HG03378 (cell line): ENCODE measurements around the gene RANBP10.
A peak's percentile ranks its signal among the peaks of the same experiment; 100 is the strongest.
"Not testable (repeated sequence)": the region's sequence is repeated elsewhere in the genome, so short reads cannot be mapped to it uniquely, and the experiment has no call there.

Source experiments
- ATAC-seq: cut with Tn5 transposase; IDR thresholded peaks from one replicate; pipeline ENCODE4 v1.9.1; 2021; ENCODE audit warnings: mild to moderate bottlenecking, moderate library complexity; ENCODE audit not compliant: unreplicated experiment

RANBP10 gene

DNA sequence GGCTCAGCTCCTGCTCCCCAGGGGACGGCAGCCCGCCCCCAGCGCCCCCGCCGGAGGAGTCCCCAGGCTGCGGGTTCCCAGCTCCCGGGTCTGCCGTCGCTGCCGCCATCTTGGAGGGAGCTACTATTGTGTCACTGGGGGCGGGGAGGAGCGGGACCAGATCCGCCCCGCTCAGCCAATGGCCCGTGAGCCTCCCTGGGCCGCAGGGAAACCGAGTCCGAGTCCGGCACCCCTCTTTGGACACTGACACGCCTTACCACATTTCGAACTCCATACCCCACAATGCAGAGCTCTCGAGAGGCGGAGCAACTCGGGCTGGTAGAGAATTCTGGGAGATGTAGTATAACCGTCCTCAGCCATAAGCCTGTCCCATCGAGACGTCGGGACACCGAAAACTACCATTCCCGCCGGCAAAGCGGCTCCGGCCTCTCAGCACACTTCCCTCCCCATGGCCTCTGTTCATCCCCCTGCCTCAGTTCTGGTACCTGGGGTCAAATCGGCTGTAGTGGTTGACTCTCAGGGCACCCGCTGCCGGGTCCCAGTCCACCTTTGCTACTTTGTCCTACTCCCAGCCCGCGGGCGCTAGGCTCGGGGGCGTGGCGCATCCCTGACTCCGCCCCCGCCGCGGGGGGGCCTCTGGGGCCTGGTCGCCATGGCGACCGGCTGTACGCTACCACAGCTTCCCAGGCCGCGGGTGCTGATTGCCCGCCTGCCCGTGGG is at the start of gene RANBP10, which contains the start of gene TSNAXIP1:
Gene RANBP10, minus strand, starts transcription at position 133 of the 720 bp plus-strand sequence. Its CDS starts 24 bp downstream, at position 109.
Gene TSNAXIP1, plus strand, starts transcription at position 462 of the 720 bp plus-strand sequence. CDS start 261 bp downstream, outside the sequence.
- ATAC-seq: peak; percentile 97

DNA sequence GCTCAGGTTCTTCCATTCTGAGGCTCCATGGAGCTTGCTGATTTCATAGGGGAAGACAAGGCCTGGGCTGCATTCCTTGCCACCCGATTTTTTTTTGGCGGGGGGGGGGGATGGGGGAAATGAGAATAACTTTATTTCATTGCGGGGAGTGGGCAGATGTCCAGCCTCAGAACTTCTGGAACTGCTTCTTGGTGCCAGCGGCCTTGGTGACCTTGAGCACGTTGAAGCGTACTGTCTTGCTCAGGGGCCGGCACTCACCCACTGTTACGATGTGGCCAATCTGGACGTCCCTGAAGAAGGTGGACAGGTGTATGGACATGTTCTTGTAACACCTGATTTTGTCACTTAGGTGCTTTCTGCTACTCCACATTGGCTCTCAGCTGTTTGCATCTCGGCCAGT is 49.4 kb upstream of the RANBP10 start:
- ATAC-seq: no peak

DNA sequence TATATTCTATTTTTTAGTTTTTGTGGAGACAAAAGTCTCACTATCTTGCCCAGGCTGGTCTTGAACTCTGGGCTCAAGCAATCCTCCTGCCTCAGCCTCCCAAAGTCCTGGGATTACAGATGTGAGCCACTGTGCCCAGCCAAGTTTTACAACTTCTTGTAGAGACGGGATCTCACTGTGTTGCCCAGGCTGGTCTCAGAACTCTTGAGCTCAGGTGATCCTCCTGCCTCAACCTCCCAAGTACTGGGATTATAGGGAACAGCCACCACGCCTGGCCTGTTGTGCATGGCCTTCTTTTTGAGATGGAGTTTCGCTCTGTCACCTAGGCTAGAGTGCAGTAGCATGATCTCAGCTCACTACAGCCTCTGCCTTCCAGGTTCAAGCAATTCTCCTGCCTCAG is 47.3 kb upstream of the RANBP10 start:
- ATAC-seq: no peak

DNA sequence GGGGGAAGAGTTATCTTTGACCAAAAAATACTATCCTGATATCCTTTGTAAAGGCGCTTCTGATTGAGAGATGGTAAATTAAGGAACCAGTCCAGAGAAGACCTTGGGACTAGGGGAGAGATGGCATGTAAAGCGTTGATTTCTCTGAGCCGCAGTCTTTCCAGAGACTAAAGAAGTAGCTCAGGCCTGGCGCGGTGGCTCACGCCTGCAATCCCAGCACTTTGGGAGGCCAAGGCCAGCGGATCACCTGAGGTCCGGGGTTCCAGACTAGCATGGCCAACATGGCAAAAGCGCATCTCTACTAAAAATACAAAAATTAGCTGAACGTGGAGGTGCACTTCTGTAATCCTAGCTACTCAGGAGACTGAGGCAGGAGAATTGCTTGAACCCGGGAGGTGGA is 41.8 kb upstream of the RANBP10 start:
- no peak for ATAC-seq

DNA sequence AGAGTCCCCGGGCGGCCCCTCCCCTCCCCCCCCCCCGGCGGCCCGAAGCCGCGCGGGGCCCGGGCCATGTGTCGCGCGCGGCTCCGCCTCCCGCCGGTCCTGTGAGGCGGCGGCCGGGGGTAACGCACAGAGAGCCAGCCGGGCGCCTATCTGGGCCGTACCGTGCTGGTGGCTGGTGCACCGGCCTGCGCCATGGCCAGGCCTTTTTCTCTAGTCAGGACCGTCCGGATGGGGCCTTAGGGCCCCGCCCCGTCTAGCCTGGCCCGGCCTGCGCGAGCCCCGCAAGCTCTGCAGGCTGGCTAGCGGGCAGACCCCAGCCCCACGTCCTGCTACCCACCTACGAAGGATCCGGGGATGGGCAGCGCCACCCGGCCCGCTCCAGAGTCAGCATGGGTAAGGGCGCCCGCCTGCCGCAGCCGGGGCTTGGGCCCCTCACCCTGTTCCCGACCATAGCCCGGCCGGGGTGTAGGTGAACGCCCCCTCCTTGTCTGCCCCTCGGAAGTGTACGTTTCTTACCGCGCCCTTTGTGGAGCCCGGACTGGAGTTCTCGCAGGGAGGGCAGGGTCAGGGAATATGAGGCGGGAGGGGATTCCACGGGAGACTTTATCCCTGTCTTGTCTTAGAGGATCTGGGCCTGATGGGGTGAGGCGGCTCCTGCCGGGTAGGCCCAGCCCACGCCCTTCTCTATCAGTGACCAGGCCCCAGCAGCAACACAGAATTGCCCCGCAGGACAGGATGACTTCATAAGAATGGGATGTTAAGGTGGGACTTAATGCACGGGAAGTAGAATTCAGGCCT is 40.9 kb upstream of the RANBP10 start, which contains the start of gene CENPT:
Gene CENPT, minus strand, starts transcription at position 630 of the 798 bp plus-strand sequence. CDS start 13,834 bp downstream, outside the sequence.
- ATAC-seq: peak; percentile 18

DNA sequence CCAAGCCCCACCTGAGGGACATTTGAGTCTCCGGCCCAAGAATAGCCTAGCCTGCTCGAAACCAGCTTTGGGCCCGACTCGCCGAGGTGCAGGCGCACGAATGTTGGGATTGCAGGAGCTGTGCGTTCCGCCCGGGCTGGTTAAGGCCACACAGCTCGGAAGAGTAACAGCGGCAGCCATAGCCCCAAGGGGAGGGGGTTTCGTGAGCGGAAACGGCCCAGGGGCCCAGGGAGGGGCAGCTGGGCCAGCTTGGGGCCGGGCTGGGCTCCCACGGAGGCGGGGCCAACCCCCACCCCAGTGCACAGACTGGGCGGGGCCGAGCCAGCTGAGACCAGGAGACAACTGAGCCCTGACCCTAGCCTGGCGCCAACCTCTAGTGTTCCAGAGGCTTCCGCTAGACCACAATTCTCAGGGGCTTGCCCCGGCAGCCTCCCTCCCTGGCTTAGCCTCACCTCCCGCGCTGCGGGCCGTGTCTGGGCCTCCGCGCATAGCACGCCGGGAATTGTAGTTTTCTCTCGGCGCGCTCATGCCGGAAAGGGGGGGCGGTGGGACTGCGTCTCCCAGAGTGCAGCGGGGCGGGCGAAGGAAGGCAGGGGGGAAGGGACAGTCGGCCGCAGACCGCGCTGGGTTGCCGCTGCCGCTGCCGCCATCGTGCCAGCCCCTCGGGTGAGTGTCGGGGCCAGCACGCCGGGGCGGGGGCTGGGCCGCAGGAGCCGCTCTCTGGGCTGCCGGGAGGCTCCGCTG is 40.1 kb upstream of the RANBP10 start, which contains the start of gene NUTF2:
Gene NUTF2, plus strand, starts transcription at position 614 of the 744 bp plus-strand sequence. CDS start 18,198 bp downstream, outside the sequence.
- ATAC-seq: peak; percentile 50

DNA sequence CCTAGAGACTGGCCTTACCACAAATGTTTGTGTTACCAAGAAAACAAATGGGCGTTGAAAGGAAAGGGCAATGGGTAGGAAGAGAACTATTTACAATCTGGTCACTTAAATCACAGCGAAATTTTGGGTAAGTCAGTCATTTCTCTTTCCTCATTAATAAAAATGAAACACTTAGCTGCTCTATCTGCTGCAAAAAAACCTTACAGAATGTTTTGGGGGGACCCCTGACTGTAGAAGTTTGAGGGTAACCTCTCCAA is 39.6 kb upstream of the RANBP10 start:
- no peak for ATAC-seq

DNA sequence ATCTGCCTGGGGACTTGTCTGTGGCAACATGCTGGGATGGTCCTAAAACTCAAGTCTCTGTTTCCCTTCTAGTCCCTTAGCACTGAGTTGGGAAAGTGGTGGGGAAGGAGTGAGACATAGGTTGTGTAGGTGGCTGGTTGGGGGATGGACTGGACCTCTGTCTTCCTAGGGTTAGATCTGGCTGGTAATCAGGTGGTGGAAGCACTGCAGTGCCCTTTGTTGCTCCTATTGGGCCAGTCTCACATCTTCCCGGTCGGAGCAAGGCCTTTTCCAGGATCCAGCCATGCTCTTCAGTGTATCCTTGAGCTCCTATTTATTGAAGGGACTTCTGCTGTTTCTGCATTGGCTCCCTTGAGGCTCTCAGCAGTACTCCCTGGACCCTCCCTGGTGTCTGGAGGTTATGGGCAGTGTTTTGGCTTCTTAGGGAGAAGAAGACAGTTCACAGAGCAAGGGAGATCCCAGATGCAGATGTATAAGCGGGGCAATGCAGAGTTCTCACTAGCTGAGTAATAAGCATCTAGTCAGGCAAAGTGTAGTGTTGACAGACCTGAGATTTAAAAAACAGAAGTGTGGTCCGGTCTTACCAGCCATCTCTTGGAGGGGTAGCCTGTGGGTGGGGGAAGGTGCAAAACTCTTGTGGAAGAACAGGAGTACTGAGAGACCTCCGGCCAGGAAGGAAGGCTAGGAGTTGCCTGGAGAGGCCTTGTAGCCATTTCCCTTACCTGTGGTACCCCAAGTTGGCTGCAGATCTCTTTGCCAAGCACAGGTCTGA is 39.1 kb upstream of the RANBP10 start:
- ATAC-seq: no peak

DNA sequence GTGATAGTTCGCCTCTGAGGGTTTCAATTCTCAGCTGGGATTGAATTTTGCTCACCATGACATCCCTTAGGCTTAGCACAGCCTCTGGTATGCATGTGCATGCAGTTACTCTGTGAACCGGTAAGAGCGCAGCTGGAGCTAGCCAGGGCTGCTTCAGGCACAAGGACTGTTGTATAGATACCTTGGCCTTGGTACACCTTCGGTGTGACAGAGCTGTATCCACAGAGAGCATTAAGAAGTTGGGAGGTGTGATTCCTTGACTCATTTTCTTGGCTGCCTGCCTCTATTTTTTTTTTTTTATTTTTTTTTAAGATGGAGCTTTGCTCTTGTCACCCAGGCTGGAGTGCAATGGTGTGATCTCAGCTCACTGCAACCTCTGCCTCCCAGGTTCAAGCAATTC is 38.1 kb upstream of the RANBP10 start:
- ATAC-seq: no peak

DNA sequence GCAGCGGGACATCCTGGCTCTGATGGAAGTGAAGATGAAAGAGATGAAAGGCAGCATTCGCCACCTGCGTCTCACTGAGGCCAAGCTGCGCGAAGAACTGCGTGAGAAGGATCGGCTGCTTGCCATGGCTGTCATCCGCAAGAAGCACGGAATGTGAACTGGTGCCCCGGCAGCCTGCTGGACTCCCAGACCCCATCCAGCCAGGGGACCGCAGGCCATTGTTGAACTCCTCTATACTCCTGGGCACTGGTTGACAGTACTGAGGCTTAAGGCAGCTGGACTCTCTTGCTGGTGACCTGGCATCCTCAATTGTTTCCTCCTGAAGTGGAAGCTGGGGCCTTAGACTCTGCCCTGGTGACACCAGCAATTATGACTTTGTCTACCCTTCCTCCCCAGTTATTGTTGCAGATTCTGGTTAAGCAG is 37.0 kb upstream of the RANBP10 start:
- ATAC-seq: no peak

DNA sequence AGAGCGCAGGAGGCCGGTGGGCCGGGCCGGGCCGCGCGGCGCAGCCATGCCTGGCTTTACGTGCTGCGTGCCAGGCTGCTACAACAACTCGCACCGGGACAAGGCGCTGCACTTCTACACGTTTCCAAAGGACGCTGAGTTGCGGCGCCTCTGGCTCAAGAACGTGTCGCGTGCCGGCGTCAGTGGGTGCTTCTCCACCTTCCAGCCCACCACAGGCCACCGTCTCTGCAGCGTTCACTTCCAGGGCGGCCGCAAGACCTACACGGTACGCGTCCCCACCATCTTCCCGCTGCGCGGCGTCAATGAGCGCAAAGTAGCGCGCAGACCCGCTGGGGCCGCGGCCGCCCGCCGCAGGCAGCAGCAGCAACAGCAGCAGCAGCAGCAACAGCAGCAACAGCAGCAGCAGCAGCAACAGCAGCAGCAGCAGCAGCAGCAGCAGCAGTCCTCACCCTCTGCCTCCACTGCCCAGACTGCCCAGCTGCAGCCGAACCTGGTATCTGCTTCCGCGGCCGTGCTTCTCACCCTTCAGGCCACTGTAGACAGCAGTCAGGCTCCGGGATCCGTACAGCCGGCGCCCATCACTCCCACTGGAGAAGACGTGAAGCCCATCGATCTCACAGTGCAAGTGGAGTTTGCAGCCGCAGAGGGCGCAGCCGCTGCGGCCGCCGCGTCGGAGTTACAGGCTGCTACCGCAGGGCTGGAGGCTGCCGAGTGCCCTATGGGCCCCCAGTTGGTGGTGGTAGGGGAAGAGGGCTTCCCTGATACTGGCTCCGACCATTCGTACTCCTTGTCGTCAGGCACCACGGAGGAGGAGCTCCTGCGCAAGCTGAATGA is 36.4 kb upstream of the RANBP10 start:
- no peak for ATAC-seq

DNA sequence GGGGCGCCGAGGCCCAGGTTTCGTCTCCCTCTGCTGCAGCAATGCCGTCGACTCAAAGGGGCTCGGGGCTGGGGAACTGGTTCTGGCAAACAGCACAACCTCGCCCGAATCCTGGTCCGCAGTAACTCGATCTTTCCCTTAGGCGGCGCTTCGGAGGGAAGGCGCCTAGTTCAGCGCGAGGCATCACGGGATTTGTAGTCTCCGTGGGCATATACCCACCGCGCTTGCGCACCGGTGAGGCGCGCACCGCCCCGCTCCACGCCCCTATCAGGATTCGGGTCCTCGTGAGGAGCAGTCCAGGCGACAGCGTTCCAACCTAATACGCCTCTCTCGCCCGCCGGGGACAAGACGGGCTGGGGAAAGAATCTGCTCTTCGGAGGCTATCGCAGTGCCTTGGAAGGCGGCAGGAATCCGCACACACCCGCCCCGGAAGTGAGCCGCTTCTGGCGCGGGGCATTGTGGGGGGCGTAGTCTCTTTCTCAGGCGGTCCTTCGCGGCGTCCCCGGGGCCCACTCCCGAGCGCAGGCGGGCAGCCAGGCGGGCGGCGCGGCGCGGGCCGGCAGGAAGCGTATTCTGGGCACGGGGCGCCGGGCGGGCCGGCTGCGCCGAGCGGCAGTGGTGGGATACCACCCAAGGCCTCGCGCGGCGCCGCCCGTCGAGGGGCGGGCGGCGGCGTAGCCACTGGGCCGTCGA is 35.6 kb upstream of the RANBP10 start, which contains the start of gene THAP11:
Gene THAP11, plus strand, starts transcription at position 505 of the 693 bp plus-strand sequence. CDS start 235 bp downstream, outside the sequence.
- ATAC-seq: peak; percentile 48

DNA sequence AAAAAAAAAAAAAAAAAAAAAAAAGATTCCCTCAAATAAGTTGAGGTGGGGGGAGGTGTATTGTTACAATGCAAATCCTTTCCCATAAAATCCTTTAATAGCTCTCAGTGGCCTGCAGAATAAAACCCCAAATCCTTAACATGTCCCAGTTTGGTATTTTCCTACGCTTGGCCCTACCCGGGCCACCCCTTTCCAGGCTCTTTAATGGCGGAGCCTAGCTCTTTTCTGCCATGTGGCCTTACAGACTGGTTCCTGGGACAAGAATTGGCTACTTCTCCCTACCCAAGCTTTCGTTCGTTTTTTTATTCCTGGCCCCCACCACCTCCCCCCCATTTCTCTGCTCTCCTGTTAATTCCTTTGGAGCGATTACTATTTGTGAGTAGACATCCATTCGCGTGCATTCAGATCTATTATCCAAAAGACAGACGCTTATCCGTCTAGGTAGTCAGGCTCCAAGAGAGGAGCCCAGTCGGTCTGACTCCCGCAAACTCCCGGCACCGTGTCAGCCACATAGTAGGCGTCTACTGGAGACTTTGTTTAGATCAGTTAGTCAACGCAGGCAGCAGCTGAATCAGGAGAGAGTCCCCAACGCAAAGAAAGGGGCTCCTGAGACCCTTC is 34.9 kb upstream of the RANBP10 start:
- ATAC-seq: no peak

DNA sequence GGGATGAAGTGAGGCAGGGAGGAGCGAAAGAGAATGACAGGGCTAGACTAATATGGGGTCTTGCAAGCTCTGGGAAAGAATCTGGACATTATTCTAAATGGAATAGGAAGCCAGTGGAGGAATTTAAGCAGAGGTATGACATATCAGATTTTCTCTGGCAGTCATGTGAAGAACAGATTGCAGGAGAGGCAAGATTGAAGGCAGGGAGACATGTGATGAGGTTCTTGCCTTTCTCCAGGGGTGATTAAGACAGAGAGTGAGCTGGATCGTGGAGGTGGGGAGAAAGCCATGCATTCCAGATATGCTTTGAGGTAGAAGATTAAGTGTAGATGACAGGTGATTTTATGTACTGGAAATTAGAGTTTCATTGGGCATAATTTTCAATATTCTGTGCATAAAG is 31.5 kb upstream of the RANBP10 start:
- ATAC-seq: no peak

DNA sequence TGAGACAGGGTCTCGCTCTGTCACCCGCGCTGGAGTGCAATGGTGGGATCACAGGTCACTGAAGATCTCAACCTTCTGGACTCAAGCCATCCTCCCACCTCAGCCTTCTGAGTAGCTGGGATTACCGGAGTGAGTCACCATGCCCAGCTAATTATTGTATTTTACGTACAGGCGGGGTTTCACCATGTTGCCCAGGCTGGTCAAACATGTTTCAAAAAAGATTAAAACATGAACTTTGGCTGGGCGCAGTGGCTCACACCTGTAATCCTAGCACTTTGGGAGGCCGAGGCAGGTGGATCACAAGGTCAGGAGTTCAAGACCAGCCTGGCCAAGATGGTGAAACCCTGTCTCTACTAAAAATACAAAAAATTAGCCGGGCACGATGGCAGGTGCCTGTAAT is 30.8 kb upstream of the RANBP10 start:
- ATAC-seq: not testable (repeated sequence)

DNA sequence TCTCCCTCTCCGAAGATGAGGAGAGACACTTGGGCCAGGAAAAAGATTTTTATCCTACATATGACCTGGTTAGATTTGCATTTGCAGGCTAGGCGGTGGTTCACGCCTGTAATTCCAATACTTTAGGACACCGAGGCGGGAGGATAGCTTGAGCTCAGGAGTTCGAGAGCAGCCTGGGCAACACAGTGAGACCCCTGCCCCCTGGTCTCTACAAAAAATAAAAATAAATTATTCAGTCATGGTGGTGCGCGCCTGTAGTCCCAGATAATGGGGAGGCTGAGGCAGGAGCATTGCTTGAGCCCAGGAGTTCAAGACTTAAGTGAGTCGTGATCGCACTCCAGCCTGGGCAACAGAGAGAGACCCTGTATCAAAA is 27.9 kb upstream of the RANBP10 start:
- no peak for ATAC-seq

DNA sequence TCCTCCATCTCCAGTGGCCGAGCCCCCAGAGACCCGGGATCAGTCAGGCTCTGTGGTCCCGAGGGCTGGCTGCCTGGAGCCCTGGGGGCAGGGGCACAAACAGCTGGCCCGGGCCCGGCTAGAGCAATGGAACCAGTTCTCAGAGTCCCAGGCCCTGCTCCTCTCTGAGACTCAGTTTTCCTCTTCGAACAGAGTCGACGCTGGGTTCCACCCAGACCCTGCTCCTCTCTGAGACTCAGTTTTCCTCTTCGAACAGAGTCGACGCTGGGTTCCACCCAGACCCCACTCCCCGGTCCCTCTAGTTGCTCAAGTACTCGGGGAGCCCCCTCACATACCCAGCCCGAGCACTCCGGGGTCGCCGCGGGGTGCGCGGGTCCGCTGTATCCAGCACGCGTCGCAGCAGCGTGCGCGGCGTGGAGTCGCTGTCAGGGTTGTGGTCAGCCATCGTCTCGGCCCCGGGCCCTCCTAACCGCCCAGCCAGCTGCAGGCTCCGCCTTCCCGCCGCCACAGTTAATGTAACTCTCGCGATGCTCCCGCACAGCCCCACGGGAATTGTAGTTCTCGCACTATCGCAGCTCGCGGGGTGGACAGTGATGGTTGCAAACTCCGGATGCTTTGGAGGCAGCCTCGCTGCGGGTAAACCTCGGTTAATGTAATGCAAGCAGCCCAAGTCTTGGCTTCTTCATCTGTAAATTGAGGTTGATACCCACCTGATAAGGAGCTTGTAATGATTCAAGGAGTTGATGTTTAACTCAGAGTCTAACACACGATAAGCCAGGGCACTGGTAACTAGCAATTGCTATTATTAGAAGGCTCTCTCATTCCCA is 27.3 kb upstream of the RANBP10 start:
- ATAC-seq: peak; percentile 95

DNA sequence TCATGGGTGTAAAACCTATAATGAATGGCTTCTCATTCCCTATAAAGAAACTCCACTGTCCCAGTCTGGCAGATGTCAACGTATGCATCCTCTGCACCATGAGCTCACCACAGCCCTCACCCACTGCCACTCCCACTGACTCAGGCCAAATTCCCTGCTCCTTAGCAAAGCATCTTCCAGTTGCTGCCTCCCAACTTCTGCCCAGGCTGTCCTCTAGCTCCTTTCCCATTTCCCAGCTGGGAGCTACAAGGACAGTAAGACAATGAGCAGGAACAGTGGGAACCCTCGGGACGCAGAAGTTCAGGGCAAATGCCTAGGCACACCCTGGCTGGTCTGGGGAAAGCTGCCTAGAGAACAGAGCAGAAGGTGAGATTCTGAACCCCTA is 26.7 kb upstream of the RANBP10 start:
- no peak for ATAC-seq
